ENCODE results near the gene SUN3. TPM values are rescaled to one million over a fixed set of nuclear protein-coding genes. Genes with fewer than 3 reads are reported as not detected.
A peak's percentile ranks its signal among the peaks of the same experiment; 100 is the strongest.

Gene SUN3
- total RNA-seq, 4 donors from 2014 or later, result not detected

DNA sequence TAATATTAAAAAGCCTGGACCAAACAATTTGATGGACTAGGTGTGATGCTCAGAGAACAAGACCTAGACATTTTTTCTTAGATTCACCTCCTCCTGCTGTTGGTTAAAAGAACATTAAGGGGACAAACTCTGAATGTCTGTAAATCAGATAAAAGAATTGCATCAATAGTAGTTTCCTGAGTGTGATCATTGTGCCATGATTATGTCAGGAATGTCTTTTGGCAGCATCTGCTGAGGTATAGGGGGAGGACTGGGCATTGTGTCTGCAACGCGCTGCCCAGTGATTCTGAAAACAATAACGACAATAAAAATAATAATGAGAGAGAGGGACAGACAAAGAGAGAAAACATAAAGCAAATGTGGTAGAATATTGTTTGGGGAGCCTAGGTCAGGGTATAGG lies 13.3 kb upstream of the SUN3 start:
- H3K4me3 ChIP-seq, result no peak overlapping the region
- TF ChIP-seq EP300 (IDR thresholded peaks at IDR 0.05) (no peak), POLR2A (IDR thresholded peaks at IDR 0.05) (no peak)
- TF ChIP-seq, protein P1, sequence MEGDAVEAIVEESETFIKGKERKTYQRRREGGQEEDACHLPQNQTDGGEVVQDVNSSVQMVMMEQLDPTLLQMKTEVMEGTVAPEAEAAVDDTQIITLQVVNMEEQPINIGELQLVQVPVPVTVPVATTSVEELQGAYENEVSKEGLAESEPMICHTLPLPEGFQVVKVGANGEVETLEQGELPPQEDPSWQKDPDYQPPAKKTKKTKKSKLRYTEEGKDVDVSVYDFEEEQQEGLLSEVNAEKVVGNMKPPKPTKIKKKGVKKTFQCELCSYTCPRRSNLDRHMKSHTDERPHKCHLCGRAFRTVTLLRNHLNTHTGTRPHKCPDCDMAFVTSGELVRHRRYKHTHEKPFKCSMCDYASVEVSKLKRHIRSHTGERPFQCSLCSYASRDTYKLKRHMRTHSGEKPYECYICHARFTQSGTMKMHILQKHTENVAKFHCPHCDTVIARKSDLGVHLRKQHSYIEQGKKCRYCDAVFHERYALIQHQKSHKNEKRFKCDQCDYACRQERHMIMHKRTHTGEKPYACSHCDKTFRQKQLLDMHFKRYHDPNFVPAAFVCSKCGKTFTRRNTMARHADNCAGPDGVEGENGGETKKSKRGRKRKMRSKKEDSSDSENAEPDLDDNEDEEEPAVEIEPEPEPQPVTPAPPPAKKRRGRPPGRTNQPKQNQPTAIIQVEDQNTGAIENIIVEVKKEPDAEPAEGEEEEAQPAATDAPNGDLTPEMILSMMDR (IDR thresholded peaks at IDR 0.05), result no peak
- no peaks in the 10 kb centered on the region for H3K9me3 ChIP-seq
- H3K27ac ChIP-seq, result no peak overlapping the region
- H3K36me3 ChIP-seq, result no peaks in the 10 kb centered on the region
- DNase-seq (ENCODE audit: low spot score in 2 of 2), result no peak
- H3K4me1 ChIP-seq, result no peaks in the 10 kb centered on the region
- H3K27me3 ChIP-seq, result no peaks in the 10 kb centered on the region
- WGBS, 2 donors, result 55 to 64% methylated on average over 3 of the region's 3 CpGs

GRCh38 chr7:48041653-48041970 lies 12.7 kb upstream of the SUN3 start:
- TF ChIP-seq, protein P1 (IDR thresholded peaks at IDR 0.05), result no peak
- TF ChIP-seq POLR2A (IDR thresholded peaks at IDR 0.05) (no peak), EP300 (IDR thresholded peaks at IDR 0.05) (no peak)
- no peak overlapping the region for H3K4me3 ChIP-seq
- H3K36me3 ChIP-seq, result no peaks in the 10 kb centered on the region
- no peak overlapping the region for H3K27ac ChIP-seq
- DNase-seq (ENCODE audit: low spot score in 2 of 2), result no peak
- no peaks in the 10 kb centered on the region for H3K4me1 ChIP-seq
- peaks cover 0 to 4% of the 10 kb centered on the region in 2 donors for H3K27me3 ChIP-seq
- H3K9me3 ChIP-seq, result no peaks in the 10 kb centered on the region
- WGBS, 2 donors, result 48 to 60% methylated on average over 3 of the region's 3 CpGs

- WGBS, 2 donors, result 89 to 92% methylated on average over 18 of the region's 18 CpGs
- TF ChIP-seq POLR2A (IDR thresholded peaks at IDR 0.05) (no peak), EP300 (IDR thresholded peaks at IDR 0.05) (no peak)
- TF ChIP-seq, protein P1 (IDR thresholded peaks at IDR 0.05), result no peak
- H3K27me3 ChIP-seq, result peaks cover 0 to 6% of the 10 kb centered on the region in 2 donors
- H3K4me3 ChIP-seq, result no peak overlapping the region
- H3K4me1 ChIP-seq, result peaks cover 0 to 4% (median 2%) of the 10 kb centered on the region in 4 donors
- no peaks in the 10 kb centered on the region for H3K9me3 ChIP-seq
- no peak overlapping the region for H3K27ac ChIP-seq
- H3K36me3 ChIP-seq, result no peaks in the 10 kb centered on the region
- no peak for DNase-seq (ENCODE audit: low spot score in 2 of 2)
Measured at GRCh38 chr7:48040944-48041652, 12.2 kb upstream of the SUN3 start.

GRCh38 chr7:48038815-48039506 lies 10.1 kb upstream of the SUN3 start:
- 42 to 50% methylated on average over 5 of the region's 5 CpGs for WGBS, 2 donors
- DNase-seq (ENCODE audit: low spot score in 2 of 2), result no peak
- no peak overlapping the region for H3K4me3 ChIP-seq
- H3K27me3 ChIP-seq, result peaks cover 0 to 6% of the 10 kb centered on the region in 2 donors
- H3K27ac ChIP-seq, result no peak overlapping the region
- no peaks in the 10 kb centered on the region for H3K9me3 ChIP-seq
- peaks cover 0 to 16% (median 10%) of the 10 kb centered on the region in 4 donors for H3K4me1 ChIP-seq
- H3K36me3 ChIP-seq, result no peaks in the 10 kb centered on the region
- TF ChIP-seq POLR2A (IDR thresholded peaks at IDR 0.05) (no peak), EP300 (IDR thresholded peaks at IDR 0.05) (no peak)
- TF ChIP-seq, protein P1 (IDR thresholded peaks at IDR 0.05), result no peak

GRCh38 chr7:48035967-48036478 lies 7.1 kb upstream of the SUN3 start:
- Histone ChIP-seq H3K4me3 (peak overlapping the region; percentile 34 to 55 (median 42)), H3K4me1 (peaks cover 0 to 16% (median 10%) of the 10 kb centered on the region in 4 donors), H3K27ac (no peak overlapping the region), H3K9me3 (no peaks in the 10 kb centered on the region), H3K27me3 (peaks cover 0 to 10% of the 10 kb centered on the region in 2 donors), H3K36me3 (no peaks in the 10 kb centered on the region)
- TF ChIP-seq, protein P1 (IDR thresholded peaks at IDR 0.05), result no peak
- TF ChIP-seq EP300 (IDR thresholded peaks at IDR 0.05) (no peak), POLR2A (IDR thresholded peaks at IDR 0.05) (no peak)
- 1 to 2% methylated on average over 39 to 41 of the region's 42 CpGs for WGBS, 2 donors
- no peak for DNase-seq (ENCODE audit: low spot score in 2 of 2)

All from tibial nerve (tissue), 4 donors.